Activated CD8-positive, alpha-beta T cell treated with anti-CD3 and anti-CD28 coated beads for 36 hours (primary cell): ENCODE results near the gene ZNF581. TPM values are rescaled to one million over a fixed set of nuclear protein-coding genes. Genes with fewer than 3 reads are reported as not detected.
A peak's percentile ranks its signal among the peaks of the same experiment; 100 is the strongest.

Experiments
- ATAC-seq: fragments of 200-7000 bp; cut with Tn5 transposase; one replicate; pipeline ENCODE4 v1.10.0; 2021; ENCODE audit warnings: mild to moderate bottlenecking, moderate library complexity
- CTCF ChIA-PET: fragments of 350-600 bp; sonication (Branson Sonifier 250); formaldehyde crosslinking; loops from one replicate; lab custom pipeline; 2021; ENCODE audit warnings: antibody characterized with exemption; lab: Charles Lee
- POLR2A ChIA-PET: fragments of 350-600 bp; sonication (Branson Sonifier 250); formaldehyde crosslinking; loops from one replicate; lab custom pipeline; 2021; ENCODE audit warnings: antibody characterized with exemption; lab: Charles Lee
- DNase-seq: peaks from one replicate; pipeline ENCODE4 v3.0.0-alpha.2; 2020
- H3K27ac Mint-ChIP-seq: one replicate; pipeline ENCODE4 v1.8.0; 2021; ENCODE audit warnings: mild to moderate bottlenecking, mixed read lengths
- H3K27me3 Mint-ChIP-seq: one replicate; pipeline ENCODE4 v1.8.0; 2021; ENCODE audit warnings: mixed read lengths
- H3K36me3 Mint-ChIP-seq: one replicate; pipeline ENCODE4 v1.8.0; 2021; ENCODE audit warnings: low read depth, mixed read lengths
- H3K4me1 Mint-ChIP-seq: one replicate; pipeline ENCODE4 v1.8.0; 2021; ENCODE audit warnings: low read depth, mixed read lengths
- H3K4me3 Mint-ChIP-seq: one replicate; pipeline ENCODE4 v1.8.0; 2021; ENCODE audit warnings: mild to moderate bottlenecking, moderate library complexity, mixed read lengths
- H3K9me3 Mint-ChIP-seq: one replicate; pipeline ENCODE4 v1.8.0; 2021; ENCODE audit warnings: mixed read lengths
- intact Hi-C: fragments of 100-400 bp; cut with micrococcal nuclease; formaldehyde crosslinking; loops from one replicate; pipeline ENCODE4 v1.10.0; 2022
- total RNA-seq, 2 experiments: library from RNA; stranded (reverse); gene quantifications; one replicate each; pipeline ENCODE4 v1.2.3, GENCODE V29; 2021
- TF ChIP-seq, protein P1 (sequence below): fragments of 200-600 bp; IDR thresholded peaks from one replicate; pipeline ENCODE4 v1.8.0; 2022; ENCODE audit warnings: antibody characterized with exemption, mild to moderate bottlenecking

ZNF581 gene
- total RNA-seq, 2 experiments from 2014 or later: 30.4 to 34.5 TPM

DNA sequence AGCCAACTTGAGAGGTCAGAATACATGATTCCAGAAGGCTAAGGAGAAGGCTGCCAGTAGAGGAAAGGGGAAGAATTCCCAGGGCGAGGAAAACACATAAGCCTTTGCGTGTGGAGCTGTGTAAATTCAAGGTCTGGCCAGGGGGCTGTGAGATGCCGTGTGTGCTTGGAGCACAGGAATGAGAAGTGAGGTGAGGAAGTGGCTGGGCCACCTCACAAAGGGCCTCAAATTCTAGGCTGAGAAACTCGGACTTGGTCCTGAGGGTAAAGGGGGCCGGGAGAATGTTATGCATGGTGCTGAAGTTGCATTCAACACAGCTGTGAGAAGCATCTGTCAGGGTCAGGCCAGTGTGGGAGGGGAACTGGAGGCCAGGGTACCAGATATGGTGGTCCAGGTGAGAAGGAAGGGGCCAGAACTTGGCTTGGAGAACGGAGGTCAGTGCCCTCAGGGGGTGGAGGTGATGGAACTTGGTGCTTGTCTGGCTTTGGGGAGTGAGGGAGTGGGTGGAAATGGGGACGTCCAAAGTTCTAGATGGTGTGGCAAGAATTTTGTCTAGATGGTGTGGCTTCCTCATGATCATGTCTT, 7.5 kb upstream of the ZNF581 start:
- ChIA-PET CTCF (interaction anchor here (1.0 to 6.2 kb wide), 4 partner anchors 9 to 30 kb away, joined by 4 to 45 read pairs (median 12); partner anchors contain the start of genes CCDC106, U2AF2 and ZNF865), POLR2A (interaction anchor here (1.0 to 1.2 kb wide), 2 partner anchors 8 to 9 kb away, joined by 3 read pairs; no protein-coding TSS in a partner anchor)
- peak overlapping the region; percentile 99 for H3K4me3 Mint-ChIP-seq
- H3K9me3 Mint-ChIP-seq: peaks cover 4% of the 10 kb centered on the region
- ATAC-seq (no peak), DNase-seq (no peak)
- intact Hi-C loops: no loop called here
- TF ChIP-seq, protein P1, sequence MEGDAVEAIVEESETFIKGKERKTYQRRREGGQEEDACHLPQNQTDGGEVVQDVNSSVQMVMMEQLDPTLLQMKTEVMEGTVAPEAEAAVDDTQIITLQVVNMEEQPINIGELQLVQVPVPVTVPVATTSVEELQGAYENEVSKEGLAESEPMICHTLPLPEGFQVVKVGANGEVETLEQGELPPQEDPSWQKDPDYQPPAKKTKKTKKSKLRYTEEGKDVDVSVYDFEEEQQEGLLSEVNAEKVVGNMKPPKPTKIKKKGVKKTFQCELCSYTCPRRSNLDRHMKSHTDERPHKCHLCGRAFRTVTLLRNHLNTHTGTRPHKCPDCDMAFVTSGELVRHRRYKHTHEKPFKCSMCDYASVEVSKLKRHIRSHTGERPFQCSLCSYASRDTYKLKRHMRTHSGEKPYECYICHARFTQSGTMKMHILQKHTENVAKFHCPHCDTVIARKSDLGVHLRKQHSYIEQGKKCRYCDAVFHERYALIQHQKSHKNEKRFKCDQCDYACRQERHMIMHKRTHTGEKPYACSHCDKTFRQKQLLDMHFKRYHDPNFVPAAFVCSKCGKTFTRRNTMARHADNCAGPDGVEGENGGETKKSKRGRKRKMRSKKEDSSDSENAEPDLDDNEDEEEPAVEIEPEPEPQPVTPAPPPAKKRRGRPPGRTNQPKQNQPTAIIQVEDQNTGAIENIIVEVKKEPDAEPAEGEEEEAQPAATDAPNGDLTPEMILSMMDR: no peak
- H3K36me3 Mint-ChIP-seq: peaks cover 45% of the 10 kb centered on the region
- no peaks in the 10 kb centered on the region for H3K27me3 Mint-ChIP-seq
- peak overlapping the region; percentile 100 for H3K27ac Mint-ChIP-seq
- peaks cover 56% of the 10 kb centered on the region for H3K4me1 Mint-ChIP-seq

DNA sequence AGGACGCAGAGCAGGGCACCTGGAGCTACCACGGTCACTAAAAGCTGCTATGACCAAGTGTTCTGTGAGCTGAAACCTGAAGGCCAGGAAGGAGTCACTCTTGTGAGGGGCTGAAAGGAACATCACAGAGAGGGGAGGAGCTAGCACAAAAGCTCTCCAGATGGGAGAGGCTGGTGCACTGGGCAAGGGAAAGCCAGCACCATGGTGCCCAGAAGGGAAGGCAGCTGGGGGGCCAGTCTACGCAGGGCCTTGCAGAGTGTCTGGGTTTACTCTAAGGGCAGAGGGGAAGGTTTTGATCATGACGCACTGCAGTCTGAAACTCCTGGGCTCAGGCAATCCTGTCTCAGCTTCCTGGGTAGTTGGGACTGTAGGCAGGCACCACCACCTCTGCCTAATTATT, 6.7 kb upstream of the ZNF581 start:
- CTCF ChIA-PET: interaction anchor here (1.0 to 6.2 kb wide), 4 partner anchors 10 to 31 kb away, joined by 4 to 45 read pairs (median 12); partner anchors contain the start of genes CCDC106, U2AF2 and ZNF865
- peaks cover 4% of the 10 kb centered on the region for H3K9me3 Mint-ChIP-seq
- DNase-seq (no peak), ATAC-seq (no peak)
- POLR2A ChIA-PET: interaction anchor here (0.7 to 1.2 kb wide), 6 partner anchors 7 to 555 kb away, joined by 3 read pairs; no protein-coding TSS in a partner anchor
- no peaks in the 10 kb centered on the region for H3K27me3 Mint-ChIP-seq
- intact Hi-C loops: no loop called here
- H3K27ac Mint-ChIP-seq: peak overlapping the region; percentile 100
- H3K36me3 Mint-ChIP-seq: peaks cover 45% of the 10 kb centered on the region
- peaks cover 53% of the 10 kb centered on the region for H3K4me1 Mint-ChIP-seq
- TF ChIP-seq, protein P1: no peak
- peak overlapping the region; percentile 99 for H3K4me3 Mint-ChIP-seq

DNA sequence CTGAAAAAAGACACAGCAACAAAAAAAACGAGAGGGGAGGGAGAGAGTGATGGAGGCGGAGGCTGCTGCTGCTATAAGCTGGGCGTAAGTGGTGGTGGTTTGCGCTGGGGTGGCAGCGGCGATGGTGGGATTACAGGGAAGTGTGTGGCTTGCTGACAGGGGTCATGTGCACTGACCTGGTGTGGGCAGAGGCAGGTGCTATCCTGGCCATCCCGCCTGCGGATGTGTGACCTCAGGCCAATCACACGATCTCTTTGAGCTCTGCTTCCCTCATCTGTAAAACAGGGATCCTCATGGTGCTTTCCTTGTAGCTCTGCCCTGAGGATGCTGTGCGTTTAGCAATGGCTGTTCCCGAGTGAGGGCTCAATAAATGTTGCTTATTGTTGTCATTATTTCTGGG, 5.9 kb upstream of the ZNF581 start:
- H3K27me3 Mint-ChIP-seq: no peaks in the 10 kb centered on the region
- DNase-seq (no peak), ATAC-seq (no peak)
- peaks cover 47% of the 10 kb centered on the region for H3K4me1 Mint-ChIP-seq
- POLR2A ChIA-PET: interaction anchor here (0.7 to 1.4 kb wide), 5 partner anchors 9 to 556 kb away, joined by 3 to 4 read pairs (median 3); partner anchors contain the start of gene ZNF784
- intact Hi-C loops: no loop called here
- CTCF ChIA-PET: interaction anchor here (0.8 to 6.2 kb wide), 5 partner anchors 10 to 33 kb away, joined by 3 to 45 read pairs (median 3); partner anchors contain the start of genes CCDC106 and U2AF2
- TF ChIP-seq, protein P1: no peak
- H3K9me3 Mint-ChIP-seq: peaks cover 4% of the 10 kb centered on the region
- peaks cover 45% of the 10 kb centered on the region for H3K36me3 Mint-ChIP-seq
- H3K4me3 Mint-ChIP-seq: peak overlapping the region; percentile 99
- peak overlapping the region; percentile 78 for H3K27ac Mint-ChIP-seq

DNA sequence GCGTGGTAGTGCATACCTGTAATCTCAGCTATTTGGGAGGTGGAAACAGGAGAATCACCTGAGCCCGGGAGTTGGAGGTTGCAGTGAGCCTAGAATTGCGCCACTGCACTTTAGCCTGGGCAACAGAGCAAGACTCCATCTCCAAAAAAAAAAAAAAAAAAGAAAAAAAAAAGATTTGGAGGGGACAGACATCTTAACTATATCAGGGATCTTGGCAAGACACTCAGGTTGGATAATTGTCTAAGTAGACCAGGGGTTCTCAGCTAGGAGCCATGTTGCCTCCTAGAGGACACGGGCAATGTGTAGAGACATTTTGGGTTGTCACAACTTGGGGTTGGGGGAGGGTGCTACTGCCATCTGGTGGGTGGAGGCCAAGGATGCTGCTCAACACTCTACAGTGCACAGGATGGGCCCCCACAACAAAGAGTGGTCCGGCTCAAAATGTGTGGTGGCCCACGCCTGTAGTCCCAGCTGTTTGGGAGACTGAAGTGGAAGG, 4.5 kb upstream of the ZNF581 start:
- Mint-ChIP-seq H3K4me1 (peaks cover 47% of the 10 kb centered on the region), H3K9me3 (peaks cover 4% of the 10 kb centered on the region), H3K27ac (peak overlapping the region; percentile 95), H3K36me3 (peaks cover 52% of the 10 kb centered on the region), H3K4me3 (peak overlapping the region; percentile 80), H3K27me3 (no peaks in the 10 kb centered on the region)
- TF ChIP-seq, protein P1: peak; percentile 69
- ATAC-seq (peak; percentile 7), DNase-seq (peak; percentile 83)
- intact Hi-C loops: no loop called here
- ChIA-PET POLR2A (interaction anchor here (0.6 to 1.4 kb wide), 5 partner anchors 10 to 30 kb away, joined by 3 to 4 read pairs (median 3); partner anchors contain the start of gene ZNF784), CTCF (interaction anchor here (0.7 to 6.2 kb wide), 10 partner anchors 9 to 119 kb away, joined by 3 to 45 read pairs (median 4); partner anchors contain the start of genes CCDC106, U2AF2, ZNF784 and ZNF865)
